GM12878 (cell line): ENCODE data around the gene DNASE1L1. TPM values are rescaled to one million over a fixed set of nuclear protein-coding genes. Genes with fewer than 3 reads are reported as not detected.

Experiments
- ATAC-seq: fragments of 200-7000 bp; cut with Tn5 transposase; 3 replicates; pipeline ENCODE4 v1.9.1; 2020; ENCODE audit warnings: mild to moderate bottlenecking, moderate library complexity
- BruUV-seq: library from RNA; stranded (reverse); fragments of 400-500 nt; replicated peaks from 2 replicates; lab custom pipeline; 2021; lab: Mats Ljungman, UMichigan
- CTCF ChIA-PET: fragments of 300-600 bp; sonication (Branson Sonifier 250); formaldehyde crosslinking; extraction: SDS; loops from one replicate; lab custom pipeline; 2021; ENCODE audit warnings: inconsistent platforms; lab: Yijun Ruan, JAX
- POLR2A ChIA-PET: fragments of 350-600 bp; formaldehyde crosslinking; extraction: SDS; loops from one replicate; lab custom pipeline; 2021; ENCODE audit warnings: inconsistent platforms; lab: Charles Lee
- RAD21 ChIA-PET: fragments of 300-600 bp; sonication (Branson Sonifier 250); formaldehyde crosslinking; loops from one replicate; lab custom pipeline; 2023; ENCODE audit warnings: antibody characterized with exemption; ENCODE audit not compliant: unreplicated experiment; lab: Charles Lee
- SMC1A ChIA-PET: fragments of 300-600 bp; sonication (Branson Sonifier 250); formaldehyde crosslinking; loops from one replicate; lab custom pipeline; 2023; ENCODE audit not compliant: unreplicated experiment, uncharacterized antibody; lab: Charles Lee
- DNase-seq: peaks from one replicate; pipeline ENCODE4 v3.0.0-alpha.2; 2011; ENCODE audit warnings: low read depth, low spot score
- FAIRE-seq: peaks from 3 replicates; lab custom pipeline; 2011; peaks lifted over from hg19 to GRCh38; lab: Jason Lieb, UNC
- H2AFZ ChIP-seq: 2 replicates; pipeline ENCODE4 v1.6.0; 2011; ENCODE audit warnings: low read depth, low read length, control low read depth; ENCODE audit not compliant: control insufficient read depth
- H3K27ac ChIP-seq: 2 replicates; pipeline ENCODE4 v1.5.1; 2011; ENCODE audit warnings: control low read depth; ENCODE audit not compliant: control insufficient read depth, insufficient read depth
- H3K27me3 ChIP-seq, 2 experiments: replicated peaks in 1 of 2; 2 replicates each; pipeline versions ENCODE4 v1.6.0 to v1.6.1; 2011; ENCODE audit warnings: low read length in 1 of 2; ENCODE audit not compliant: control insufficient read depth in 2 of 2, insufficient read depth in 2 of 2
- H3K36me3 ChIP-seq, 2 experiments: 2 replicates each; pipeline ENCODE4 v1.5.1; 2011; ENCODE audit warnings: low read length in 1 of 2; ENCODE audit not compliant: control insufficient read depth in 2 of 2, insufficient read depth in 2 of 2
- H3K4me1 ChIP-seq: 2 replicates; pipeline ENCODE4 v1.6.1; 2011; ENCODE audit warnings: mild to moderate bottlenecking, low read length, moderate library complexity, mixed read lengths; ENCODE audit not compliant: control insufficient read depth, insufficient read depth
- H3K4me2 ChIP-seq: 2 replicates; pipeline ENCODE4 v1.6.0; 2011; ENCODE audit warnings: control low read depth; ENCODE audit not compliant: control insufficient read depth, insufficient read depth
- H3K4me3 ChIP-seq: fragments of 200-600 bp; sonication (generic); 2 replicates; pipeline ENCODE4 v1.5.1; 2016
- H3K79me2 ChIP-seq: 2 replicates; pipeline ENCODE4 v1.6.0; 2011; ENCODE audit warnings: low read length; ENCODE audit not compliant: control insufficient read depth, insufficient read depth
- H3K9ac ChIP-seq: 2 replicates; pipeline ENCODE4 v1.8.0; 2011; ENCODE audit warnings: low read length, control low read depth, mixed read lengths; ENCODE audit not compliant: control insufficient read depth, insufficient read depth
- H3K9me3 ChIP-seq: replicated peaks from 3 replicates; pipeline ENCODE4 v1.5.1; 2011; ENCODE audit warnings: mild to moderate bottlenecking, low read length; ENCODE audit not compliant: control insufficient read depth, insufficient read depth
- H4K20me1 ChIP-seq: 2 replicates; pipeline ENCODE4 v1.6.0; 2011; ENCODE audit not compliant: control insufficient read depth, insufficient read depth
- BRCA1 ChIP-seq: IDR thresholded peaks from 2 replicates; pipeline ENCODE4 v1.6.1; 2011; ENCODE audit warnings: low read depth, low read length, improper control_type of control experiment
- DPF2 ChIP-seq: fragments of 450-650 bp; IDR thresholded peaks from 2 replicates; pipeline ENCODE4 v1.6.1; 2017; ENCODE audit warnings: mild to moderate bottlenecking
- FOS ChIP-seq: IDR thresholded peaks from 3 replicates; pipeline ENCODE4 v1.6.1; 2011; ENCODE audit warnings: borderline replicate concordance; ENCODE audit not compliant: insufficient read length; ENCODE audit errors: extremely low read depth
- GABPA ChIP-seq: IDR thresholded peaks from 2 replicates; pipeline ENCODE4 v1.6.1; 2014; ENCODE audit warnings: antibody characterized with exemption, low read depth, mild to moderate bottlenecking, inconsistent platforms
- MAX ChIP-seq: IDR thresholded peaks from 2 replicates; pipeline ENCODE4 v1.6.1; 2012; ENCODE audit warnings: low read depth, low read length, improper control_type of control experiment
- MEF2A ChIP-seq: IDR thresholded peaks from 2 replicates; pipeline ENCODE4 v1.6.1; 2011; ENCODE audit warnings: low read depth, mild to moderate bottlenecking, low read length, moderate library complexity; ENCODE audit not compliant: insufficient read depth
- MXI1 ChIP-seq: fragments of 150-350 bp; IDR thresholded peaks from 2 replicates; pipeline ENCODE4 v1.6.1; 2011; ENCODE audit warnings: low read depth, mild to moderate bottlenecking, inconsistent platforms, low read length, improper control_type of control experiment
- NFIC ChIP-seq: IDR thresholded peaks from 2 replicates; pipeline ENCODE4 v1.6.1; 2012; ENCODE audit warnings: low read depth, mild to moderate bottlenecking, inconsistent platforms, low read length, moderate library complexity
- NR2C2 ChIP-seq: IDR thresholded peaks from 2 replicates; pipeline ENCODE4 v1.6.1; 2011; ENCODE audit warnings: borderline replicate concordance, low read depth; ENCODE audit not compliant: control insufficient read depth, insufficient read length
- NR2F1 ChIP-seq: fragments of 450-650 bp; conservative IDR thresholded peaks from 2 replicates; pipeline ENCODE4 v1.6.1; 2017; ENCODE audit warnings: mild to moderate bottlenecking
- TCF12 ChIP-seq: IDR thresholded peaks from 2 replicates; pipeline ENCODE4 v1.6.1; 2011; ENCODE audit warnings: low read depth, mild to moderate bottlenecking, low read length
- TCF3 ChIP-seq: IDR thresholded peaks from 2 replicates; pipeline ENCODE4 v1.6.1; 2012; ENCODE audit warnings: low read depth, mild to moderate bottlenecking, low read length, borderline replicate concordance; ENCODE audit not compliant: insufficient read depth
- USF1 ChIP-seq: IDR thresholded peaks from 2 replicates; pipeline ENCODE4 v1.6.1; 2011; ENCODE audit warnings: borderline replicate concordance, low read depth, mild to moderate bottlenecking, moderate library complexity, mixed read lengths, low read length; ENCODE audit not compliant: insufficient read depth; ENCODE audit errors: extremely low read length
- YY1 ChIP-seq: IDR thresholded peaks from 2 replicates; pipeline ENCODE4 v1.6.1; 2011; ENCODE audit warnings: low read depth, mild to moderate bottlenecking, low read length
- ZBED1 ChIP-seq: IDR thresholded peaks from 2 replicates; pipeline ENCODE4 v1.6.1; 2016; ENCODE audit warnings: borderline replicate concordance
- WGBS: methylation state at CpG from one replicate; pipeline ENCODE4 v1.1.6; 2016; ENCODE audit warnings: low lambda C conversion rate; ENCODE audit not compliant: insufficient replicate concordance, insufficient coverage; ENCODE audit errors: missing lambda C conversion rate; 5-methylcytosine and 5-hydroxymethylcytosine counted together
- in situ Hi-C: fragments of 300-500 bp; cut with MboI; formaldehyde crosslinking; loops from 9 replicates; pipeline ENCODE4 v1.14.3; 2018; ENCODE audit warnings: mixed read lengths
- intact Hi-C: fragments of 100-400 bp; cut with micrococcal nuclease; formaldehyde crosslinking; loops from one replicate; pipeline ENCODE4 v1.14.2; 2022; ENCODE audit not compliant: unreplicated experiment
- polyA plus RNA-seq, 11 experiments: library from polyadenylated mRNA; depleted of rRNA in 4 of 11; unstranded in 6 of 11; stranded (reverse) in 5 of 11; fragments of >200 nt; fragmentation: Nextera tagmentation in 4 of 11; fragmentation: Illumina TruSeq in 1 of 11; extraction: Ambion mirVana in 4 of 11; extraction: Trizol in 1 of 11; gene quantifications; 1 replicate in 1 of 11; 2 replicates in 10 of 11; pipeline versions ENCODE4 v1.2.1 to v1.2.3, GENCODE V29; 2011 to 2016; ENCODE audit warnings: inconsistent platforms in 2 of 11, missing spikeins in 2 of 11, low read depth in 1 of 11
- total RNA-seq, 4 experiments: library from RNA; depleted of rRNA in 3 of 4; stranded (reverse); fragments of >200 nt in 3 of 4; fragmentation: Illumina TruSeq in 1 of 4; extraction: Trizol in 1 of 4; gene quantifications; 2 replicates each; pipeline versions ENCODE4 v1.2.1 to v1.2.3, GENCODE V29; 2013 to 2021
- TF ChIP-seq, protein P1 (sequence below): fragments of 450-650 bp; IDR thresholded peaks from 2 replicates; pipeline ENCODE4 v1.6.1; 2017; ENCODE audit warnings: low read depth, mild to moderate bottlenecking, moderate library complexity

The DNASE1L1 gene
- total and polyA plus RNA-seq, 10 of the 15 experiments (the other 5 are each of a cell fraction or from before 2014, with no cell fraction given): 0.60 to 22.7 (median 6.8) TPM

GRCh38 chrX:154397888-154398667 is 11.0 kb downstream of the DNASE1L1 start, which contains the start of gene RPL10 (continued):
- TF ChIP-seq MAX (peak; percentile 53; the same call in 1 of the 2 replicates), GABPA (peak; percentile 28; the same call in 1 of the 2 replicates), FOS (no peak)

DNA sequence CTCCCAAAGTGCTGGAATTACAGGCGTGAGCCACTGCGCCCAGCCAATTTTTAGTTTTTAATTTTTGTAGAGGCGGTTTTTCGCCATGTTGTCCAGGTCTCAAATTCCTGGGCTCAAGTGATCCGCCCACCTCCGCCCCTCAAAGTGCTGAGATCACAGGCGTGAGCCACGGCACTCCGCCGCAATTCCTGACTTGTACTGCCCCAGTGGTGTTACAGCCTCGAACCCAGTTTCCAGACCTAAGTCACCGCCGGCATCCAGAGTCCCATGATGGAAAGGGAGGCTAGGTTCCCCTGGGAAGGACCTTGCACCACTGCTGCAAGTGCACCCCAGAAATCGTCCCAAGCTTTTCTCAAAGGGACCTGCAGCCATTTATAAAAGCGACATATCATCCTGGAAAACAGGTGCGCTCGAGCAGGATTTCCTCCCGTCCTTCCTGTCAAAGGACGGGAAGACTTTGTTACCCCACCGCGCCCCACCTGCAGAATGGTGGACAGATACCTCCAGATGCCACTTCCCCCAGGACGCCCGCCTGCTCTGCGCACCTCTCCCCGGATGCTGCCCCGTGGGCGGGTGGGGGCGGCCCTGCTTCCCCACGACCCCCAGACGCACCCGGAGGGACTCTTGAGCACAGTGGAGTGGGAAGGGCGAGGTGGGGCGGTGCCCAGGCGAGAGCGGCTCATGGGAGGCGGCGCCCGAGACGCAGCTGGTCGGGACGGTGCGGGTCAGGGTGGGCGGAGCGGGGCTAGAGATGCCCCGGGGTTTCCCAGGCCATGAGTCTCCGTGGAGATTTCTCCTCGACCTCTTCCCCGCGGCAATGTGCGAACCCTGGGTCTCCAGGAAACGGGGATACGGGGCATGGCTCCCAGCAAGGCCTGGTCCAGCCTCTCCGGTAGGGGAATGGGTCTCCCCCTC is 11.8 kb downstream of the DNASE1L1 start:
- Histone ChIP-seq H3K9ac (peak overlapping the region; percentile 99), H4K20me1 (peaks cover 5% of the 10 kb centered on the region; the same call in 1 of the 2 replicates), H3K4me2 (peak overlapping the region; percentile 82), H3K36me3 (peaks cover 10 to 12% of the 10 kb centered on the region in 2 experiments), H3K4me1 (peaks cover 3% of the 10 kb centered on the region; the same call in 1 of the 2 replicates), H3K27me3 (no peaks in the 10 kb centered on the region), H3K4me3 (peak overlapping the region; percentile 66), H3K9me3 (no peaks in the 10 kb centered on the region; the same call in 2 of the 3 replicates), H3K79me2 (peaks cover 29% of the 10 kb centered on the region), H3K27ac (peak overlapping the region; percentile 97), H2AFZ (peak overlapping the region; percentile 51)
- no TSS peak for BruUV-seq
- intact Hi-C loops (loop anchor here (5.0 kb wide), 1 partner anchor 40 kb away; the partner anchor contains the start of gene GDI1), in situ Hi-C loops (no loop called here)
- ChIA-PET CTCF (interaction anchor here (0.9 to 3.0 kb wide), 3 partner anchors 24 to 129 kb away, joined by 3 to 23 read pairs (median 9); no protein-coding TSS in a partner anchor), SMC1A (interaction anchor here (0.6 to 2.5 kb wide), 3 partner anchors 24 to 300 kb away, joined by 3 to 7 read pairs (median 7); partner anchors contain the start of gene FLNA), POLR2A (interaction anchor here (1.0 to 3.5 kb wide), 8 partner anchors 15 to 130 kb away, joined by 3 to 16 read pairs (median 4); partner anchors contain the start of genes ATP6AP1, EMD, FLNA and SLC10A3), RAD21 (interaction anchor here (1.3 to 2.1 kb wide), 3 partner anchors 31 to 130 kb away, joined by 4 to 7 read pairs (median 4); partner anchors contain the start of genes ATP6AP1 and SLC10A3)
- WGBS: 31% methylated on average over 47 of the region's 53 CpGs
- FAIRE-seq (no peak), DNase-seq (no peak), ATAC-seq (peak; percentile 80)
- TF ChIP-seq ZBED1 (no peak), NR2C2 (no peak), BRCA1 (no peak), MEF2A (no peak), USF1 (peak; percentile 60), MXI1 (peak; percentile 17; the same call in 1 of the 2 replicates), DPF2 (0 out of 2 replicates have a peak, but pooled peaks have one; percentile 17), NFIC (no peak), TCF12 (peak; percentile 63; the same call in 1 of the 2 replicates), TCF3 (peak; percentile 57; the same call in 1 of the 2 replicates), YY1 (no peak), NR2F1 (peak; percentile 36; the same call in 1 of the 2 replicates)
- TF ChIP-seq, protein P1, sequence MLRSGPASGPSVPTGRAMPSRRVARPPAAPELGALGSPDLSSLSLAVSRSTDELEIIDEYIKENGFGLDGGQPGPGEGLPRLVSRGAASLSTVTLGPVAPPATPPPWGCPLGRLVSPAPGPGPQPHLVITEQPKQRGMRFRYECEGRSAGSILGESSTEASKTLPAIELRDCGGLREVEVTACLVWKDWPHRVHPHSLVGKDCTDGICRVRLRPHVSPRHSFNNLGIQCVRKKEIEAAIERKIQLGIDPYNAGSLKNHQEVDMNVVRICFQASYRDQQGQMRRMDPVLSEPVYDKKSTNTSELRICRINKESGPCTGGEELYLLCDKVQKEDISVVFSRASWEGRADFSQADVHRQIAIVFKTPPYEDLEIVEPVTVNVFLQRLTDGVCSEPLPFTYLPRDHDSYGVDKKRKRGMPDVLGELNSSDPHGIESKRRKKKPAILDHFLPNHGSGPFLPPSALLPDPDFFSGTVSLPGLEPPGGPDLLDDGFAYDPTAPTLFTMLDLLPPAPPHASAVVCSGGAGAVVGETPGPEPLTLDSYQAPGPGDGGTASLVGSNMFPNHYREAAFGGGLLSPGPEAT: no peak
